Measurements from ENCODE around the gene SLC9A9. TPM values are rescaled to one million over a fixed set of nuclear protein-coding genes. Genes with fewer than 3 reads are reported as not detected.

Gene SLC9A9
- total and polyA plus RNA-seq, 10 of the 15 experiments (the other 5 are each of a cell fraction or from before 2014, with no cell fraction given) = 3.5 to 14.2 (median 9.3) TPM

- TF ChIP-seq USF2 (IDR thresholded peaks at IDR 0.05; ENCODE audit: borderline replicate concordance, low read depth, low read length) (no peak), JUNB (IDR thresholded peaks at IDR 0.05) (no peak), USF1 (IDR thresholded peaks at IDR 0.05; ENCODE audit: borderline replicate concordance, extremely low read length, insufficient read depth, low read depth, low read length) (no peak), CHD2 (IDR thresholded peaks at IDR 0.05; ENCODE audit: borderline replicate concordance, low read depth, low read length) (no peak), FOXK2 (IDR thresholded peaks at IDR 0.05) (no peak), CHD4 (IDR thresholded peaks at IDR 0.05) (no peak), E2F4 (IDR thresholded peaks at IDR 0.05; ENCODE audit: low read depth, low read length) (no peak), NBN (IDR thresholded peaks at IDR 0.05) (no peak), EED (IDR thresholded peaks at IDR 0.05; ENCODE audit: low read depth) (no peak), RFX5 (IDR thresholded peaks at IDR 0.05; ENCODE audit: low read depth, low read length) (no peak), ZSCAN29 (IDR thresholded peaks at IDR 0.05) (no peak)
Observed at GRCh38 chr3:143413372-143413771, 434.9 kb downstream of the SLC9A9 start (continued).

GRCh38 chr3:143412084-143412483 is 436.2 kb downstream of the SLC9A9 start:
- Histone ChIP-seq H3K27me3 (replicated peaks in 1 of 2; ENCODE audit: control insufficient read depth in 2 of 2, insufficient read depth in 2 of 2, low read length in 1 of 2) (no peaks in the 10 kb centered on the region), H3K9ac (ENCODE audit: control insufficient read depth, insufficient read depth, low read length) (no peak overlapping the region), H2AFZ (ENCODE audit: control insufficient read depth, low read depth, low read length) (no peak overlapping the region), H3K4me2 (ENCODE audit: control insufficient read depth, insufficient read depth) (peak overlapping the region; percentile 11; the same call in 1 of the 2 replicates), H3K4me1 (ENCODE audit: control insufficient read depth, insufficient read depth, low read length) (peaks cover 28% of the 10 kb centered on the region), H3K36me3 (ENCODE audit: control insufficient read depth in 2 of 2, insufficient read depth in 2 of 2, low read length in 1 of 2) (no peaks in the 10 kb centered on the region), H4K20me1 (ENCODE audit: control insufficient read depth, insufficient read depth) (no peaks in the 10 kb centered on the region), H3K4me3 (no peak overlapping the region), H3K79me2 (ENCODE audit: control insufficient read depth, insufficient read depth, low read length) (no peaks in the 10 kb centered on the region), H3K27ac (ENCODE audit: control insufficient read depth, insufficient read depth) (no peak overlapping the region), H3K9me3 (replicated peaks; ENCODE audit: control insufficient read depth, insufficient read depth, low read length) (no peaks in the 10 kb centered on the region; the same call in 2 of the 3 replicates)
- intact Hi-C loops (cut with micrococcal nuclease; ENCODE audit: unreplicated experiment) (loop anchor here (5.0 kb wide), 1 partner anchor 290 kb away; no protein-coding TSS in a partner anchor), in situ Hi-C loops (cut with MboI) (no loop called here)
- RAD21 ChIA-PET (ENCODE audit: unreplicated experiment) = no interaction called here
- CTCF ChIA-PET = interaction anchor here (0.6 kb wide), 1 partner anchor 1247 kb away, joined by 3 read pairs; no protein-coding TSS in a partner anchor
- no peak for FAIRE-seq
- POLR2A ChIA-PET = no interaction called here
- no TSS peak for BruUV-seq (replicated peaks)
- DNase-seq (ENCODE audit: low read depth, low spot score) = no peak
- 67% methylated on average over 3 of the region's 3 CpGs for WGBS (ENCODE audit: insufficient coverage, insufficient replicate concordance, low lambda C conversion rate, missing lambda C conversion rate)
- SMC1A ChIA-PET (ENCODE audit: uncharacterized antibody, unreplicated experiment) = no interaction called here
- peak; percentile 77 for TF ChIP-seq SPI1 (IDR thresholded peaks at IDR 0.05; ENCODE audit: borderline replicate concordance, insufficient read depth, low read depth, low read length)
- peak; percentile 87 for TF ChIP-seq YY1 (IDR thresholded peaks at IDR 0.05; ENCODE audit: low read depth, low read length)
- TF ChIP-seq RUNX3 (IDR thresholded peaks at IDR 0.05; ENCODE audit: low read length) = peak; percentile 86
- TF ChIP-seq NFIC (IDR thresholded peaks at IDR 0.05; ENCODE audit: low read depth, low read length) = 0 out of 2 replicates have a peak, but pooled peaks have one; percentile 15
- 0 out of 2 replicates have a peak, but pooled peaks have one; percentile 17 for TF ChIP-seq EED (IDR thresholded peaks at IDR 0.05; ENCODE audit: low read depth)
- no peak for TF ChIP-seq REST (IDR thresholded peaks at IDR 0.05; ENCODE audit: low read depth, low read length)
- TF ChIP-seq MYC (IDR thresholded peaks at IDR 0.05; ENCODE audit: insufficient read depth, insufficient read length, insufficient replicate concordance, low read length, severe bottlenecking) = no peak
- peak; percentile 35; the same call in 2 of the 3 replicates for ATAC-seq
